Measurements from ENCODE around the gene ZBTB1.
"Not testable (repeated sequence)": the region's sequence is repeated elsewhere in the genome, so short reads cannot be mapped to it uniquely, and the experiment has no call there.

The ZBTB1 gene

GRCh38 chr14:64500088-64500487 is 4.5 kb upstream of the ZBTB1 start:
- no peak for DNase-seq (ENCODE audit: low spot score)

DNA sequence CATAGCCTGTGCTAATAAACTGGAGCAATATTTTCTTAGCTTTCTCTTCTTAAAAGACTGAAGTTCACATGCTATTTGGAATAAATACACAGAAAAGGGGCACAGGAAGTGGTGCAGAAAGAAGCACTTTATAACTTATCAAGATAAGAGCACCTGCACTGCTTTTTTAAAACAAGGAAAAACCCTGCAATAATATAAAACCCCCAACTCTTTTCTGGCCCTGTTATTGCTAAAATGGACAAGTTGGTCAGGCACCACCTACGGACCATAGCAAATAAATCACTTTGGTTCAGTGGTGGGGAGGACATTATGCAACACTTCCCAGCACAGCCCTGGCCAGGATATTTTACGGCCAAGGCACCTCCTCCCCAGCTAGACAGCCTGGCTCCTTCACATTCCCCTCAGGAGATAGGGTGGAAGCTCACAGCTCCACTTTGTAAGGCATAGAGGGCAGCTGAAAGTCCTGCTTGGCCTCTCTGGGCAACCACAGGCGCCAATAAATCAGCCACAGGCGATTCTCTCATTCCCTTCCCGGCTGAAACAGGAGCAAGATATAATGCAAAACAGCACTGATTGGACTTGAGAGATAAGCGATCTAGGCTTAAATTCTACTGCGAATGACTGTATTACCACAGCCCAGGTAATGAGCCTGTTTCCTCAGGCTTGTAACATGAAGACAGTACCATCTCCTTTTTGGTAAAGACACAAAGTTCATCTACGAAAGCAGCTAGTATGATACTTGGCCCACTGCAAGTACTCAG is 3.0 kb upstream of the ZBTB1 start:
- peak; percentile 75 for DNase-seq (ENCODE audit: low spot score)

- peak; percentile 44 for DNase-seq (ENCODE audit: low spot score)
Measured at GRCh38 chr14:64502456-64502855, 2.1 kb upstream of the ZBTB1 start.

DNA sequence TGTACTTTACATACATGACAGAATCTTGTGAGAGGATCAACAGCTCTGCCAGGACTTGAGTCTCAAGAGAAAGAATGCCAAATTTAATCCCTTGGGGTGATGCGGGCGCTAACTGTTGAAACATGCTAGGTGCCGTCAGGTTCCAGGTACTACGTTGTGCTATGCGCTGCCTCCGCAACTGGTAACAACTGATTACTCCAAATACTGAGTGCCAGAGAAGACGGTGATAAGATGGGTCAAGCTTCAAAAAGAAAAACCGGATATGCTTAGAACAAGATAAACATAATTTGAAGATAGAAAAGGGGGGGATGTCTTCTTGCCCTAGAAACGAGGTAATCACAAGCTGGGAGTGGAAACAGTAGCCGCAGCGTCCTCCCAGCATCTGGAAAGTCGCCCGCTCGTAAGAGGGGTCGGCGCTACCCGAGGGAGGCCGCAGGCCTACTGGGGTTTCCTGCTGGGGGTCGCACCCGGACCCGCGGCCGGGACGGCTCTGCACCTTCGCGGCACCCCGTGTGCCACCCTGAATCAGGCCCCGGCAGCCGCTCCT is 1.6 kb upstream of the ZBTB1 start:
- peak; percentile 43 for DNase-seq (ENCODE audit: low spot score)

DNA sequence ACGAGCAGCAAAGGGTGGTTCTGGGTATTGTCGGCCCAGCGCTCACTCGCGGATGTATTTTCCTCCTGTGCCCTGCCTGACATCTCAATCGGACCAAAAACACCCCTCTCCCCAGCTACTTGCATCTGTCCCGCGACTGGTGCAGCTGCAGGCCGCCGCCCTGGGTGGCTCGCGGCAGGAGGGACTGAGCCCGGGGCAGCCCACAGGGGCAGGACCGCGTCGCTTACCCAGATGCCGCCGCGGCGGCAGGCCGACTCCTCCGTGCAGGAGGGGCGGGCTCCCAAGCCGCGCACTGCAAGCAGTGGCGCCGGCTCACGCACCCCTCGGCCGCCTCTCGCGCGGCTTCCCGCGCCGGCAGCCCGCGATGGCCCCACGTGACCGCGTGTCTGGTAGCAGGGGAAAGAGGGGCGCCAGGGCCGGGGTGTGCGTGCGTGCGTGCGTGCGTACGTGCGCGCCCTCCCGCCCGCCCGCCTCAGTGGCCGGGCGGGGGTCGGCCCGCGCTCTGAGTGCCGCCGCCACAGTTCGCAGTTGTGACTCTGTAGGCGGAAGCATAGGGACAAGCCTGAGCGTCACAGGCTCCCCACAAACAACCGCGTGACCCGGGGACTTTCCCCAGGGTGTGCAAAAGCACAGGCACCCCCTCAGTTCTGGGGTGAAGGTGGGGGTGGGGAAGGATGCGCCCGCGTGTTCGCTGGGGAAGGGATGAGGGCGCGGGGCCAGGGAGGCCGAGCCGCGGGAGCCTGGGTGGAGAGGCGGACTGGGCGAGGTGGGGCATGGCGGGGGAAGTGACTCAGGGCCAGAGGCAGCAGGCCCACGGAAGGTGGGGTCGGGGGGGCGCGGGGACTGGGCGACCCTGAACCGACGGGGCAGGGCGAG is 898 bp upstream of the ZBTB1 start, which contains the start of gene ZBTB25:
Gene ZBTB25 (minus strand): TSS at position 405 of the 876 bp plus-strand sequence. CDS start 13,305 bp downstream, outside the sequence.
- DNase-seq (ENCODE audit: low spot score) = peak; percentile 94

DNA sequence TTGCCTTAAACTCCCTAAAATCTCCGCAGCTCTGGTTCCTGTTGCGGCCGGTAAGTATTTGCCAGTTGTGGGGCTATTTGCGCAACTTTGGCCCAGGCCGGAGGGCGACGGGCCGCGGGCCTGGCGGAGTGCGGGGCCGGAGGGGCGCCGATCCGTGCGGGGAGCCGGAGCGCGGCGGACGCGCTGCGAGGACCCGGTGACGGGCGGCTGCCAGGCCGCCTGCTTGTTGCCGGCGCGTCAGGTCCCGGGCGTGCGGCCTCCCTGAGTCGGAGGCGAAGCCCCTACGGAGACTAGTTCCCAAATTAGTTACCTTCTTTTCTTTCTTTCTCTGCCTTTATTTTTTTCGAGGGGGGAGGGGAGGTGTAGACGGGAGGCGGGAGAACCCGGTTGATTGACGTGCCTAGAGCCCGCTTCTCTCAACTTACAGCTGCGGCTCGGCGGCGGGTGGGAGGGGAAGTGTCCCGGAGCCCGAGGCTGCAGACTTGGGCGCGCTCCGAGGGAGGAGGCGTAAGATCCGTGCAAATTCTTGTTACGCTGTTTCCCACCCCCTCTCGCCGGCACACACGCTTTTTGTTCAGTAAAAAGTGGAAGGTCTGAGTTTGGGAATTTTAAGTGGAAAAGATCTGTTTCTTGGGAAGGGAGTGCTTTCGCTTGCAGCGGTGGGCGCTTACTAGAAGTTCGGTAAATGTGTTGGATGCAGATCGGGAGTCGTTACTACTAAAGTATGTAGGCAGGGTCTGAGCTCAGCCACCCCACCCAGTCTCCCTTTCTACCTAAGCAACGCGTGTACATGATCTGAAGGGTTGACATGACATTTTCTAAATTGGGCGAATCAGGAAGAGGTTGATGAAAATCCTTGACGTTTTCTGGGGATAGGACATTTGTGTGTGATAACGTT is 576 bp downstream of the ZBTB1 start:
- peak; percentile 86 for DNase-seq (ENCODE audit: low spot score)

DNA sequence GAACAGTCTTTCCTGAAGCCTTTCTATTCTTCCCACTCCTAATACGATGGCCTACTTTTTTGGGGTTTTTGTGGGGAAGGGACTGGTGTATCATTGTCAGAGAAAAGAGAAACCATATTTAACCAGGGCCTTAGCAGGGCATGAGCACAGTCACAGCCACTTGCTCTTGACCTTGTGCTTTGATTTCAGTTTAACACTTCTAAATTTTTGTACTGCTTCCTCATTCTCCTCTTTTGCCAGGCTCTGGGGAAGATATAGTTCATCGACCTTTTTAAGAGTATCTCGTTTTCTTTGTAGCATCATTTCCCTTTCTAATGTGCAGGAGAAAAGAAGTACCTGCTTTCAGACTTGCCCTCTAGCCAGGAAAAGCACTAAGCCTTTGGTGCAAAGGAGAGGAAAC is 2.2 kb downstream of the ZBTB1 start:
- DNase-seq (ENCODE audit: low spot score) = peak; percentile 22

DNA sequence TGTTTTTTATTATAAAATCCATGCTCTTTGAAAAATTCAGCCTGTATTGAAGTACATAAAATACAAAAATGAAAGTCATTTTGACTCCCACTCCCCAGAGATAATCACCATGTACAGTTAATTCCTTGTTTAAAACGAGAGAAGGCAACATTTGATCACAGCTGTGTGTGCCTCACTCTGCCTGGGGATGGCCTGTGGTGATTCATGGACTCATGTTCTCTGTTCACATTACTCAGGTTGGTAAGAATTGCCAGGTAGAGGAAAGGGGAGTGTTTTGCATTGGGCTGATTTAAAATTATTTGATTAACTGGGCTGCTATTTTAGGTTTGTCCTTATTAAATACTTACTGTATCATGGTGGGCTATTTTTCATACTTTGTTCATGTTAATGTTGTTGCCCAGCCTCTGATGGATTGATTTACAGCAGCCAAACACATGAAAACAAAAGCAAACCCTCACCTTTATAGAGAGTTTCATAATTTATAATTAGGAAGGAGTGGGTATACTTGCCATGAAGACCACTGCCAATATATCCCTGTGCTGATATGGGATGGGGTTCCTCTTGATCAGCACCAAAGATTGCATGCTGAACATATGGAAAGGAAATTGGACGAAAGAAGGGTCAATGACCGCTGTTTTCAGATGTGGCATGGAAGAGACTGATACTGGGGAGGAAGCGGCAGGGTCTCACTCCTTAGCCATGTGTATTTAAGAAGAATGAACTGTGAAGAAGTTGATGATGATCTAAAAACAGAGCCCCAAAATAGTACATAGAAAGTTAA is 3.0 kb downstream of the ZBTB1 start:
- peak; percentile 70 for DNase-seq (ENCODE audit: low spot score)

- DNase-seq (ENCODE audit: low spot score) = no peak
Measured at GRCh38 chr14:64508215-64508776, 3.7 kb downstream of the ZBTB1 start.

DNA sequence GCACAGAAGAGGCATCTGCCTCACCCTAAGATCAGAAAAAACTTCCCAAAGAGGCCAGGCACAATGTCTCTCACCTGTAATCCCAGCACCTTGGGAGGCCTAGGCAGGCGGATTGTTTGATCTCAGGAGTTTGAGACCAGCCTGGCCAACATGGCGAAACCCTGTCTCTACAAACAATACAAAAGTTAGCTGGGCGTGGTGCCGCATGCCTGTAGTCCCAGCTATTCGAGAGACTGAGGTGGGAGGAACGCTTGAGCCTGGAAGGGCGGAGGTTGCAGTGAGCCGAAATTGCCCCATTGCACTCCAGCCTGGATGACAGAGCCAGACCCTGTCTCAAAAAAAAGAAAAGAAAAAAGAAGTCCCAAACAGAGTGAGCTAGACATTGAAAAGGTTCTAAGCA is 4.5 kb downstream of the ZBTB1 start:
- no peak for DNase-seq (ENCODE audit: low spot score)

DNA sequence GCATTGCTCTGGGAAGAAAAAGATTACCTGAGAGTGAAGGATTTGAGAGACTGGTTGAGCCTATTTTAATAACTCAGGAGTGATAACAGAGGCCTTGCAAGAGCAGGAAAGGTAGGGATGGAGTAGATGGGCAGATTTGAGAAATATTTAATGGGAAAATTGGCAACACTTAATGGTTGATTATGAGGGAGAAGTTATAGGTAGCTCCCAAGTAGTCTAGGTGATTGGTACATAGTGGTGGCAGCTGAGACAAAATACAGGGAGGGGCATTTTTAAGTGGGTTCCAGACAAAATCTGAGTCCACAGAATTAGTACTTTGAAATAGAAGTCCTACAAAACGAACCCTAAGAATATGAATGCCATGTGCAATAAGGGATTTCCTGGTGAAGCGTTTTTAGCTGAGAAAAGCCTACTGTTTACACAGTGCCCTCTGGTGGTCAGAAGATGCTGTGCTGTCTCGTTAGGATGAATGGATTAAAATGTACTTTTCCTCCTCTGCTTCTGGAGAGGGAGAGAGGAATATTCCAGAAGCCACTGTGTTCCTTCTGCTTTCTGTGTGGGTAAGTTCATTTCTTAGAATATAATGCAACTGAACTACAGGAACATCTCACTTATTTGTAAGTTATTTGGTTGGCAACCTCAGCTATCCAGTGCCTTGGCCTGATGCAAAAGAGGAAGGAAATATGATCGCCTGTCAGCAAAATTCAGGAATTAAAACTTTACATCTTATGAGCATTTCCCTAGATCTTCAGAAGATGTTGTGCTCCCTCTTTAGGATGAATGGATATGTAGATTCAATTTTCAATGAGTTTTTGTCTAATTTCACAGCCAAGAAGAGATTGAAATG is 6.5 kb downstream of the ZBTB1 start:
- DNase-seq (ENCODE audit: low spot score) = peak; percentile 73

GRCh38 chr14:64513271-64513670 is 8.7 kb downstream of the ZBTB1 start:
- DNase-seq (ENCODE audit: low spot score) = no peak

GRCh38 chr14:64515053-64515452 is 10.5 kb downstream of the ZBTB1 start:
- no peak for DNase-seq (ENCODE audit: low spot score)

DNA sequence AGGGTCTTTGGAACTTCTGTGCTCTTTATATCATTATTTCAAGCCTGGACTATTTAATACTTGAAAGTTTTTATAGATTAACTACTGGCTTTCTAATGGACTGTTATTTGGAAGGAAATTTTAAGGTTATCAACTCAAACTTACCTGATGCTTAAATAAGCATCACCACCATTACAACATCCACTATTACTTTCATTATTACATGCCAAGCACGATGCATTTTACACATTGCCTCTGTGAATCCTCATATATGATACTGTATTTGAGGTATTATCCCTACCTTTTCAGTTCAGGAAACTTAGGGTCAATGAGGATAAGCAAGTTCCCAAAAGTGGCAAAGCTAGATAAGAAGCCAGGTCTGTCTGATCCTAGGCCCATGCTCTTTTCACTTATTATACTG is 12.4 kb downstream of the ZBTB1 start:
- no peak for DNase-seq (ENCODE audit: low spot score)

- DNase-seq (ENCODE audit: low spot score) = not testable (repeated sequence)
Measured at GRCh38 chr14:64517667-64518066, 13.1 kb downstream of the ZBTB1 start.

DNA sequence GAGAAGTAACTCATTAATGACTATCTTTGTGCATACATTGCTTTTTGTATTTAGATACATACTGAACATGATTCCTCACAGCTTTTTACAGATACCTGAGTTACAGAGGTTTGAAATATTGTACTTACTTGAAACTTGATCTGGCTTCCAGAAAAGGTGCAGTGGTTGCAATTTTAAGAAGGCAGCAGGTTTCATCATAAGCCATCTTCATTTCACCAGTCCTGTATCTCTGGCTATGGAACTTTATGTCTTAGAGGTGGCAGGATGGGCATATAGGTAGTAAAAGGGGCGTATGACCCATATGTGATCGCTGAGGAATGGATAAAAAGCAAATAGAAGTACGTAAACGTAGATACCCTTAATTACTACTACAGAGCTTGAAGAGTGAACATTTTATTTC is 13.7 kb downstream of the ZBTB1 start:
- no peak for DNase-seq (ENCODE audit: low spot score)

GRCh38 chr14:64520699-64521098 is 16.1 kb downstream of the ZBTB1 start:
- DNase-seq (ENCODE audit: low spot score) = peak; percentile 39

GRCh38 chr14:64522591-64523355 is 18.2 kb downstream of the ZBTB1 start:
- no peak for DNase-seq (ENCODE audit: low spot score)

- no peak for DNase-seq (ENCODE audit: low spot score)
Measured at GRCh38 chr14:64525354-64525753, 20.8 kb downstream of the ZBTB1 start.
